GM19099 (cell line): Measurements from ENCODE around the gene MAPK8IP2.

Experiments
- POLR2A ChIP-seq: IDR thresholded peaks from 3 replicates; pipeline ENCODE4 v1.6.1; 2011; ENCODE audit warnings: low read depth; ENCODE audit not compliant: insufficient read length; ENCODE audit errors: extremely low read depth

Gene MAPK8IP2

GRCh38 chr22:50571264-50572175 is 29.1 kb upstream of the MAPK8IP2 start:
- no peak for TF ChIP-seq POLR2A

GRCh38 chr22:50572965-50573364 is 27.6 kb upstream of the MAPK8IP2 start:
- TF ChIP-seq POLR2A: no peak

GRCh38 chr22:50573491-50574382 is 26.9 kb upstream of the MAPK8IP2 start:
- TF ChIP-seq POLR2A: no peak

GRCh38 chr22:50574383-50574755 is 26.2 kb upstream of the MAPK8IP2 start:
- TF ChIP-seq POLR2A: no peak

- no peak for TF ChIP-seq POLR2A
These were observed 25.1 kb upstream of the MAPK8IP2 start for GRCh38 chr22:50575426-50575941.

GRCh38 chr22:50576070-50576469 is 24.5 kb upstream of the MAPK8IP2 start:
- no peak for TF ChIP-seq POLR2A

- no peak for TF ChIP-seq POLR2A
These were observed 23.5 kb upstream of the MAPK8IP2 start for GRCh38 chr22:50576806-50577696.

- TF ChIP-seq POLR2A: no peak
These were observed 23.0 kb upstream of the MAPK8IP2 start for GRCh38 chr22:50577697-50577986.

- TF ChIP-seq POLR2A: no peak
These were observed 22.4 kb upstream of the MAPK8IP2 start, which contains the start of gene CPT1B for GRCh38 chr22:50577987-50578775. CPT1B (minus strand) TSS chr22:50578427; CDS start chr22:50577915, 512 bp downstream.

- TF ChIP-seq POLR2A: no peak
These were observed 21.8 kb upstream of the MAPK8IP2 start for GRCh38 chr22:50578776-50579310.

- no peak for TF ChIP-seq POLR2A
These were observed 20.8 kb upstream of the MAPK8IP2 start for GRCh38 chr22:50579752-50580151.

- TF ChIP-seq POLR2A: no peak
These were observed 19.3 kb upstream of the MAPK8IP2 start for GRCh38 chr22:50581031-50581949.

GRCh38 chr22:50581950-50582492 is 18.6 kb upstream of the MAPK8IP2 start:
- no peak for TF ChIP-seq POLR2A
